HCT116 (cell line): ENCODE results near the gene NUDT14.

ENCODE experiments used
- CTCF ChIP-seq, 3 experiments: fragments of 200-600 bp in 1 of 3; sonication (generic) in 1 of 3; IDR thresholded peaks in 2 of 3; conservative IDR thresholded peaks in 1 of 3; 2 replicates each; pipeline ENCODE4 v1.5.1; 2012 to 2017; ENCODE audit warnings: low read depth in 2 of 3, low read length in 2 of 3, antibody characterized with exemption in 1 of 3, borderline replicate concordance in 1 of 3, control low read depth in 1 of 3, mild to moderate bottlenecking in 1 of 3, mixed read lengths in 1 of 3, mixed run types in 1 of 3, moderate library complexity in 1 of 3; ENCODE audit not compliant: insufficient read depth in 1 of 3
- EGR1 ChIP-seq: IDR thresholded peaks from 2 replicates; pipeline ENCODE4 v1.6.1; 2012; ENCODE audit warnings: low read depth
- EZH2 ChIP-seq: fragments of 200-600 bp; sonication (generic); IDR thresholded peaks from 2 replicates; pipeline ENCODE4 v1.6.1; 2017; ENCODE audit warnings: antibody characterized with exemption, mixed run types
- POLR2A ChIP-seq: IDR thresholded peaks from 2 replicates; pipeline ENCODE4 v1.7.0; 2011; ENCODE audit warnings: borderline replicate concordance; ENCODE audit not compliant: insufficient read depth, insufficient read length; ENCODE audit errors: extremely low read depth
- POLR2AphosphoS5 ChIP-seq: IDR thresholded peaks from 2 replicates; pipeline ENCODE4 v1.6.1; 2011; ENCODE audit warnings: mild to moderate bottlenecking, low read depth, low read length, moderate library complexity
- SIN3A ChIP-seq: IDR thresholded peaks from 2 replicates; pipeline ENCODE4 v1.6.1; 2012; ENCODE audit warnings: low read depth
- TCF7L2 ChIP-seq: IDR thresholded peaks from 2 replicates; pipeline ENCODE4 v1.7.0; 2011; ENCODE audit warnings: borderline replicate concordance, inconsistent platforms; ENCODE audit not compliant: insufficient read depth, insufficient read length; ENCODE audit errors: extremely low read depth
- ZBTB33 ChIP-seq: IDR thresholded peaks from 2 replicates; pipeline ENCODE4 v1.6.1; 2011; ENCODE audit warnings: mild to moderate bottlenecking, low read length, moderate library complexity; ENCODE audit not compliant: insufficient replicate concordance; ENCODE audit errors: extremely low read depth
- ZFX ChIP-seq: fragments of 450-650 bp; IDR thresholded peaks from 2 replicates; pipeline ENCODE4 v1.6.1; 2017

- TF ChIP-seq EZH2: no peak
- no peak for TF ChIP-seq EGR1
- TF ChIP-seq POLR2A: no peak
- no peak for TF ChIP-seq CTCF (IDR thresholded peaks at IDR 0.05 in 2 of 3, conservative IDR thresholded peaks at IDR 0.05 in 1 of 3; ENCODE audit: borderline replicate concordance in 1 of 3, insufficient read depth in 1 of 3, low read depth in 2 of 3, low read length in 2 of 3)
- TF ChIP-seq ZFX: no peak
- TF ChIP-seq TCF7L2: no peak
- no peak for TF ChIP-seq SIN3A
- TF ChIP-seq POLR2AphosphoS5: no peak
- TF ChIP-seq ZBTB33: no peak
These were observed 38.0 kb upstream of the NUDT14 start for GRCh38 chr14:105219043-105219612.
